T-helper 2 cell treated with Interferon-gamma antibody and Interleukin-4, amounts not matched to agents 5 μg/mL and 100 μg/mL, for 36 hours (primary cell): ENCODE data around the gene ARL6IP1.

Experiments used
- DNase-seq: peaks from one replicate; pipeline ENCODE4 v3.0.0; 2021; ENCODE audit warnings: low spot score
- H3K27ac Mint-ChIP-seq: one replicate; pipeline ENCODE4 v1.8.0; 2021; ENCODE audit warnings: mild to moderate bottlenecking, mixed read lengths
- H3K27me3 Mint-ChIP-seq: one replicate; pipeline ENCODE4 v1.8.0; 2021; ENCODE audit warnings: low read depth, mixed read lengths
- H3K36me3 Mint-ChIP-seq: one replicate; pipeline ENCODE4 v1.8.0; 2021; ENCODE audit warnings: low read depth, mixed read lengths
- H3K4me1 Mint-ChIP-seq: one replicate; pipeline ENCODE4 v1.8.0; 2021; ENCODE audit warnings: low read depth, mixed read lengths
- H3K4me3 Mint-ChIP-seq: one replicate; pipeline ENCODE4 v1.8.0; 2022; ENCODE audit warnings: mild to moderate bottlenecking, moderate library complexity, mixed read lengths
- H3K9me3 Mint-ChIP-seq: one replicate; pipeline ENCODE4 v1.8.0; 2021; ENCODE audit warnings: mixed read lengths

ARL6IP1 gene

GRCh38 chr16:18809165-18809564 lies 7.8 kb upstream of the ARL6IP1 start:
- Mint-ChIP-seq H3K4me1 (peaks cover 18% of the 10 kb centered on the region), H3K27ac (no peak overlapping the region), H3K36me3 (peaks cover 66% of the 10 kb centered on the region), H3K27me3 (no peaks in the 10 kb centered on the region), H3K9me3 (no peaks in the 10 kb centered on the region), H3K4me3 (no peak overlapping the region)
- no peak for DNase-seq

- peaks cover 35% of the 10 kb centered on the region for H3K4me1 Mint-ChIP-seq
- H3K27ac Mint-ChIP-seq = peak overlapping the region; percentile 96
- H3K9me3 Mint-ChIP-seq = no peaks in the 10 kb centered on the region
- no peak overlapping the region for H3K4me3 Mint-ChIP-seq
- no peaks in the 10 kb centered on the region for H3K27me3 Mint-ChIP-seq
- no peak for DNase-seq
- peaks cover 53% of the 10 kb centered on the region for H3K36me3 Mint-ChIP-seq
Measured at GRCh38 chr16:18805257-18805773, 4.0 kb upstream of the ARL6IP1 start.

- Mint-ChIP-seq H3K4me1 (peaks cover 43% of the 10 kb centered on the region), H3K27me3 (no peaks in the 10 kb centered on the region), H3K9me3 (no peaks in the 10 kb centered on the region), H3K4me3 (peak overlapping the region; percentile 66), H3K36me3 (peaks cover 52% of the 10 kb centered on the region), H3K27ac (peak overlapping the region; percentile 96)
- no peak for DNase-seq
Measured at GRCh38 chr16:18804540-18804939, 3.2 kb upstream of the ARL6IP1 start.

GRCh38 chr16:18803569-18804462 lies 2.5 kb upstream of the ARL6IP1 start:
- Mint-ChIP-seq H3K27ac (peak overlapping the region; percentile 96), H3K9me3 (no peaks in the 10 kb centered on the region), H3K4me3 (peak overlapping the region; percentile 66), H3K4me1 (peaks cover 45% of the 10 kb centered on the region), H3K27me3 (no peaks in the 10 kb centered on the region), H3K36me3 (peaks cover 49% of the 10 kb centered on the region)
- no peak for DNase-seq

- H3K36me3 Mint-ChIP-seq = peaks cover 48% of the 10 kb centered on the region
- no peaks in the 10 kb centered on the region for H3K27me3 Mint-ChIP-seq
- peak overlapping the region; percentile 98 for H3K4me3 Mint-ChIP-seq
Measured at GRCh38 chr16:18802767-18803343, 1.5 kb upstream of the ARL6IP1 start.

GRCh38 chr16:18800775-18801144 lies 589 bp downstream of the ARL6IP1 start:
- peaks cover 48% of the 10 kb centered on the region for H3K36me3 Mint-ChIP-seq
- no peaks in the 10 kb centered on the region for H3K27me3 Mint-ChIP-seq
- H3K9me3 Mint-ChIP-seq = no peaks in the 10 kb centered on the region
- peak overlapping the region; percentile 90 for H3K27ac Mint-ChIP-seq
- peaks cover 53% of the 10 kb centered on the region for H3K4me1 Mint-ChIP-seq
- H3K4me3 Mint-ChIP-seq = peak overlapping the region; percentile 98
- DNase-seq = no peak

More at GRCh38 chr16:18802767-18803343, 1.5 kb upstream of the ARL6IP1 start:
- Mint-ChIP-seq H3K27ac (peak overlapping the region; percentile 96), H3K4me1 (peaks cover 51% of the 10 kb centered on the region), H3K9me3 (no peaks in the 10 kb centered on the region)
- DNase-seq = no peak

- H3K27ac Mint-ChIP-seq = peak overlapping the region; percentile 90
- DNase-seq = no peak
- peaks cover 51% of the 10 kb centered on the region for H3K36me3 Mint-ChIP-seq
- H3K4me1 Mint-ChIP-seq = peaks cover 49% of the 10 kb centered on the region
- H3K4me3 Mint-ChIP-seq = peak overlapping the region; percentile 98
- no peaks in the 10 kb centered on the region for H3K9me3 Mint-ChIP-seq
- no peaks in the 10 kb centered on the region for H3K27me3 Mint-ChIP-seq
Measured at GRCh38 chr16:18800293-18800692, 1.1 kb downstream of the ARL6IP1 start.

GRCh38 chr16:18799500-18799899 lies 1.8 kb downstream of the ARL6IP1 start:
- Mint-ChIP-seq H3K9me3 (no peaks in the 10 kb centered on the region), H3K36me3 (peaks cover 55% of the 10 kb centered on the region), H3K27me3 (no peaks in the 10 kb centered on the region), H3K27ac (peak overlapping the region; percentile 90), H3K4me1 (peaks cover 45% of the 10 kb centered on the region), H3K4me3 (peak overlapping the region; percentile 98)
- no peak for DNase-seq

GRCh38 chr16:18797746-18798145 lies 3.6 kb downstream of the ARL6IP1 start:
- H3K9me3 Mint-ChIP-seq = no peaks in the 10 kb centered on the region
- no peak for DNase-seq
- peaks cover 63% of the 10 kb centered on the region for H3K36me3 Mint-ChIP-seq
- peaks cover 42% of the 10 kb centered on the region for H3K4me1 Mint-ChIP-seq
- H3K27me3 Mint-ChIP-seq = no peaks in the 10 kb centered on the region
- H3K27ac Mint-ChIP-seq = no peak overlapping the region
- H3K4me3 Mint-ChIP-seq = peak overlapping the region; percentile 54

- Mint-ChIP-seq H3K36me3 (peaks cover 73% of the 10 kb centered on the region), H3K9me3 (no peaks in the 10 kb centered on the region), H3K4me3 (no peak overlapping the region), H3K4me1 (peaks cover 39% of the 10 kb centered on the region), H3K27ac (no peak overlapping the region), H3K27me3 (no peaks in the 10 kb centered on the region)
- DNase-seq = no peak
Measured at GRCh38 chr16:18796377-18796776, 5.0 kb downstream of the ARL6IP1 start.

- Mint-ChIP-seq H3K27ac (no peak overlapping the region), H3K4me1 (peaks cover 39% of the 10 kb centered on the region), H3K9me3 (no peaks in the 10 kb centered on the region), H3K27me3 (no peaks in the 10 kb centered on the region), H3K36me3 (peaks cover 78% of the 10 kb centered on the region), H3K4me3 (no peak overlapping the region)
- DNase-seq = no peak
Measured at GRCh38 chr16:18792836-18793433, 8.4 kb downstream of the ARL6IP1 start.

- H3K36me3 Mint-ChIP-seq = peaks cover 85% of the 10 kb centered on the region
Measured at GRCh38 chr16:18789850-18790706, 11.3 kb downstream of the ARL6IP1 start, which contains the start of gene RPS15A. Gene RPS15A, minus strand, starts transcription at chr16:18790334. Its CDS starts 1,221 bp downstream, at chr16:18789113.

GRCh38 chr16:18789515-18789849 lies 11.9 kb downstream of the ARL6IP1 start:
- no peaks in the 10 kb centered on the region for H3K9me3 Mint-ChIP-seq
- no peaks in the 10 kb centered on the region for H3K27me3 Mint-ChIP-seq
- DNase-seq = no peak
- peak overlapping the region; percentile 99 for H3K4me3 Mint-ChIP-seq
- H3K36me3 Mint-ChIP-seq = peaks cover 88% of the 10 kb centered on the region
- H3K27ac Mint-ChIP-seq = peak overlapping the region; percentile 94
- H3K4me1 Mint-ChIP-seq = peaks cover 50% of the 10 kb centered on the region

More at GRCh38 chr16:18789850-18790706, 11.3 kb downstream of the ARL6IP1 start, which contains the start of gene RPS15A:
- H3K4me3 Mint-ChIP-seq = peak within 1 kb of the TSS; percentile 99
- peaks cover 46% of the 10 kb centered on the region for H3K4me1 Mint-ChIP-seq
- DNase-seq = peak; percentile 91
- H3K9me3 Mint-ChIP-seq = no peaks in the 10 kb centered on the region
- H3K27ac Mint-ChIP-seq = peak within 1 kb of the TSS; percentile 94
- H3K27me3 Mint-ChIP-seq = no peaks in the 10 kb centered on the region
